Loucy (cell line): ENCODE data around the gene SLC6A13.

ENCODE experiments used
- EZH2phosphoT487 ChIP-seq: fragments of 200-600 bp; IDR thresholded peaks from 2 replicates; pipeline ENCODE4 v1.6.1; 2018; ENCODE audit warnings: antibody characterized with exemption, mild to moderate bottlenecking, moderate library complexity, borderline replicate concordance
- TF ChIP-seq, protein P1 (sequence below): fragments of 200-600 bp; sonication (generic); conservative IDR thresholded peaks from 2 replicates; pipeline ENCODE4 v1.5.1; 2014; ENCODE audit warnings: mild to moderate bottlenecking, antibody characterized with exemption, low read length

DNA sequence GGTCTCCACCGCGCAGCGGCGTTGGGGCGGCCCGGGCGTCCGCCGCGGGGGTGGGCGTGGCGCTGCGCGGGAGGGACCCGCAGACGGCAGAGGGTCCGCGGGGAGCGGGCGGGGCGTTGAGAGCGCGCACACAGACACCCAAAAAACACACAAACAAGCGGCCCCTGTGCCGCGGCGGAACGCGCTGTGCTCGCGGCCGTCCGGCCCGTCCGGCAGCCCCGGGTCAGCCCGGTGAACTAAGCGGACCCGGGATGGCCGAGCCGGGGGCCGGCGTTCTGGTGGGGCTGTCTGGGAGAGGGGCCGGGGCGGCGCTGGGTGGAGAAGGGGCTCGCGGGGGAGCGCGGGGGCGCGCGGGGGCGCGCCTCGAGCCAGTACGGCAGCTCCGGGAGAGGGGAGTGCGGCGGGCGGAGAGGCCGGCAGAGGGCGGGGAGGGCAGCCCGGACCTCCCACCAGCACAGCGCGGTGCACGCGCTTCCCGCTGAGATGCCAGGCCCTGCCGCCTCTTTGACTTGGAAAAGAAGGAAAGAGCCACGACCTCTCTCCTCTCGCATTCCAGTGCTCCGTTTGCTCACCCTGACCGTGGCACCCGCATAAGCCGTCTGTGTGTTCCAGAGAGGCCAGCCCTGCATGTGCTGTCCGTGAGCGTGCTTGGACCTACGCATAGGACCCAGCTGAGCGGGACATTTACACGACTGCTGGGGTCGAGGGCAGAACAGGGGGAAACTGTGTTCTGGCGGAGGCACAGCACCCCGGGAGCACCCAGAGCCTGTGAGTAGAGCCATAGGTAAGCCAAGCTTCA, 59.0 kb downstream of the SLC6A13 start:
- TF ChIP-seq, protein P1, sequence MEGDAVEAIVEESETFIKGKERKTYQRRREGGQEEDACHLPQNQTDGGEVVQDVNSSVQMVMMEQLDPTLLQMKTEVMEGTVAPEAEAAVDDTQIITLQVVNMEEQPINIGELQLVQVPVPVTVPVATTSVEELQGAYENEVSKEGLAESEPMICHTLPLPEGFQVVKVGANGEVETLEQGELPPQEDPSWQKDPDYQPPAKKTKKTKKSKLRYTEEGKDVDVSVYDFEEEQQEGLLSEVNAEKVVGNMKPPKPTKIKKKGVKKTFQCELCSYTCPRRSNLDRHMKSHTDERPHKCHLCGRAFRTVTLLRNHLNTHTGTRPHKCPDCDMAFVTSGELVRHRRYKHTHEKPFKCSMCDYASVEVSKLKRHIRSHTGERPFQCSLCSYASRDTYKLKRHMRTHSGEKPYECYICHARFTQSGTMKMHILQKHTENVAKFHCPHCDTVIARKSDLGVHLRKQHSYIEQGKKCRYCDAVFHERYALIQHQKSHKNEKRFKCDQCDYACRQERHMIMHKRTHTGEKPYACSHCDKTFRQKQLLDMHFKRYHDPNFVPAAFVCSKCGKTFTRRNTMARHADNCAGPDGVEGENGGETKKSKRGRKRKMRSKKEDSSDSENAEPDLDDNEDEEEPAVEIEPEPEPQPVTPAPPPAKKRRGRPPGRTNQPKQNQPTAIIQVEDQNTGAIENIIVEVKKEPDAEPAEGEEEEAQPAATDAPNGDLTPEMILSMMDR: no peak
- no peak for TF ChIP-seq EZH2phosphoT487
